Colonic mucosa (tissue), 4 donors: Measurements from ENCODE around the gene KAT7. TPM values are rescaled to one million over a fixed set of nuclear protein-coding genes. Genes with fewer than 3 reads are reported as not detected.

ENCODE experiments used
- DNase-seq: peaks from one replicate; pipeline ENCODE4 v3.0.0-alpha.2; 2020
- H3K27ac ChIP-seq: fragments of 200-600 bp; one replicate; pipeline ENCODE4 v1.8.0; 2021
- H3K27me3 ChIP-seq: fragments of 200-600 bp; one replicate; pipeline ENCODE4 v1.8.0; 2021
- H3K36me3 ChIP-seq: fragments of 200-600 bp; one replicate; pipeline ENCODE4 v1.8.0; 2021
- H3K4me1 ChIP-seq: fragments of 200-600 bp; one replicate; pipeline ENCODE4 v1.8.0; 2021; ENCODE audit warnings: mild to moderate bottlenecking
- H3K4me3 ChIP-seq: fragments of 200-600 bp; one replicate; pipeline ENCODE4 v1.8.0; 2021
- H3K9ac ChIP-seq, 2 donors: one replicate each; pipeline ENCODE4 v1.7.0; 2013; ENCODE audit warnings: control low read depth in 2 of 2, low read depth in 2 of 2, low read length in 2 of 2
- H3K9me3 ChIP-seq: fragments of 200-600 bp; one replicate; pipeline ENCODE4 v1.8.0; 2021
- CTCF ChIP-seq: fragments of 200-600 bp; IDR thresholded peaks from one replicate; pipeline ENCODE4 v1.8.0; 2022; ENCODE audit warnings: antibody characterized with exemption, mild to moderate bottlenecking
- intact Hi-C: fragments of 100-400 bp; cut with DNase I; formaldehyde crosslinking; loops from one replicate; pipeline ENCODE4 v1.14.1; 2022
- total RNA-seq, 2 donors: library from RNA; stranded (reverse); fragmentation: NEBNext Ultra II Directional in 1 of 2; extraction: Animal tissue kit (Norgen Biotek cat#: 25700) in 1 of 2; gene quantifications; one replicate each; pipeline ENCODE4 v1.2.1, GENCODE V29; 2021
- donor health status: healthy.
- donor health status: DM: no; HTN: no; CAD: no.
- donor health status: DM: no; HTN: no; CAD: no.

Gene KAT7
- total RNA-seq, 2 donors from 2014 or later, result 39.4 to 42.5 TPM

- no peaks in the 10 kb centered on the region for H3K27me3 ChIP-seq
- no peak overlapping the region for H3K27ac ChIP-seq
- H3K4me3 ChIP-seq, result no peak overlapping the region
- no peaks in the 10 kb centered on the region for H3K9me3 ChIP-seq
- intact Hi-C loops, result no loop called here
- TF ChIP-seq CTCF, result peak; percentile 13
- no peaks in the 10 kb centered on the region for H3K4me1 ChIP-seq
- no peaks in the 10 kb centered on the region for H3K36me3 ChIP-seq
- H3K9ac ChIP-seq, result no peak overlapping the region
- DNase-seq, result peak; percentile 47
Observed at GRCh38 chr17:49843774-49844350, 55.4 kb downstream of the KAT7 start.

GRCh38 chr17:49845321-49845720 is 56.8 kb downstream of the KAT7 start:
- no peaks in the 10 kb centered on the region for H3K36me3 ChIP-seq
- TF ChIP-seq CTCF, result no peak
- no peak for DNase-seq
- no peak overlapping the region for H3K27ac ChIP-seq
- intact Hi-C loops, result no loop called here
- H3K27me3 ChIP-seq, result no peaks in the 10 kb centered on the region
- no peak overlapping the region for H3K9ac ChIP-seq
- no peaks in the 10 kb centered on the region for H3K9me3 ChIP-seq
- no peaks in the 10 kb centered on the region for H3K4me1 ChIP-seq
- no peak overlapping the region for H3K4me3 ChIP-seq

GRCh38 chr17:49846938-49847712 is 58.6 kb downstream of the KAT7 start:
- H3K27me3 ChIP-seq, result no peaks in the 10 kb centered on the region
- H3K27ac ChIP-seq, result no peak overlapping the region
- H3K9me3 ChIP-seq, result no peaks in the 10 kb centered on the region
- H3K36me3 ChIP-seq, result no peaks in the 10 kb centered on the region
- intact Hi-C loops, result no loop called here
- H3K4me3 ChIP-seq, result no peak overlapping the region
- H3K4me1 ChIP-seq, result no peaks in the 10 kb centered on the region
- DNase-seq, result no peak
- no peak for TF ChIP-seq CTCF
- no peak overlapping the region for H3K9ac ChIP-seq

GRCh38 chr17:49848019-49848473 is 59.6 kb downstream of the KAT7 start, which contains the start of gene TAC4:
Gene TAC4 (minus strand): TSS chr17:49848069. CDS start chr17:49848017, 52 bp downstream.
- intact Hi-C loops, result no loop called here
- Histone ChIP-seq H3K4me1 (no peaks in the 10 kb centered on the region), H3K27ac (no peak within 1 kb of the TSS)

GRCh38 chr17:49848739-49849138 is 60.3 kb downstream of the KAT7 start:
- no peaks in the 10 kb centered on the region for H3K36me3 ChIP-seq
- TF ChIP-seq CTCF, result no peak

More at GRCh38 chr17:49848019-49848473, 59.6 kb downstream of the KAT7 start, which contains the start of gene TAC4:
- H3K9me3 ChIP-seq, result no peaks in the 10 kb centered on the region
- no peak for TF ChIP-seq CTCF
- H3K4me3 ChIP-seq, result no peak within 1 kb of the TSS
- DNase-seq, result no peak
- H3K36me3 ChIP-seq, result no peaks in the 10 kb centered on the region
- no peaks in the 10 kb centered on the region for H3K27me3 ChIP-seq
- no peak within 1 kb of the TSS for H3K9ac ChIP-seq

More at GRCh38 chr17:49848739-49849138, 60.3 kb downstream of the KAT7 start:
- H3K27ac ChIP-seq, result no peak overlapping the region
- no peaks in the 10 kb centered on the region for H3K9me3 ChIP-seq
- intact Hi-C loops, result no loop called here
- no peak for DNase-seq
- H3K9ac ChIP-seq, result no peak overlapping the region
- no peaks in the 10 kb centered on the region for H3K4me1 ChIP-seq
- no peaks in the 10 kb centered on the region for H3K27me3 ChIP-seq
- no peak overlapping the region for H3K4me3 ChIP-seq
